Suppressor macrophage treated with lipopolysaccharide for 4 hours (primary cell): ENCODE results near the gene PCA3.

Source experiments
- DNase-seq: peaks from one replicate; pipeline ENCODE4 v3.0.0-alpha.2; 2020

Gene PCA3

GRCh38 chr9:76758476-76758875 is 5.8 kb upstream of the PCA3 start:
- DNase-seq, result no peak

DNA sequence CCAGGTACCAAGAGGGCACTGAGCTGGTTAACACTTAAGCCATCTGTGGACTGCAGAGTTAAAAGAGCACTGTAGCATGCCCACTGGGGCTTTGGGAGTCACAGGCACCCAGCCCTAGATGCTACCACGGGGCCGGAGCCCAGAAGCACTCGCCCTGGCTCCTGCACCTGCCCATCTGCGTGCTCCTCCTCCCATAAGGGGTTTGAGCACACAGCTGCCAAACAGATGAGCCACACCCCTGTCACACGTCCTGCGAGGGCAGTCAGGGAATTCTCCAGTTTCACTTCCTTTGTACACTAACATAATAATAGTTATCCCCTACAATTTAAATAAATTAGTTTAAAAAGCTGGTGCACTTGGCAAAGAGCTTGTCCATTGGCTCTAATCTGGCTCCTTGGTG is 4.5 kb upstream of the PCA3 start:
- DNase-seq, result peak; percentile 30

DNA sequence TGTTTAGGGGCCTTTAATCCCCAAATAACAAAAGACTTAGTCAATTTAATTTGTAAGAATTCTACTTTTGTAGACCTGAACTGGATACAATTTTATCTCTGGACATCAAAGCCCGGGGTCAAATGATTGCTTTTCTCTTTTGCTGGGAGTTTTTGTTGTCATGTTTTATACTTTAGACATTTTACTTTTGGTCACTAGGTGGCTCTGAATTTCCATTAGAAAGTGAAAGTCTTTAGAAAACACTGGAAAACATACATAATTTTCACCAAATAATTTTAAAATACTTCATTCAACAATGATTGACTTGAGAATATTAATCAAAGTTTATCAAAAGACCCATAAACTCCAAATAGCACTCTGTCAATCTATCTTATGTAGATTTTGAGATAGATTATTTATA is 2.8 kb upstream of the PCA3 start:
- DNase-seq, result peak; percentile 24

DNA sequence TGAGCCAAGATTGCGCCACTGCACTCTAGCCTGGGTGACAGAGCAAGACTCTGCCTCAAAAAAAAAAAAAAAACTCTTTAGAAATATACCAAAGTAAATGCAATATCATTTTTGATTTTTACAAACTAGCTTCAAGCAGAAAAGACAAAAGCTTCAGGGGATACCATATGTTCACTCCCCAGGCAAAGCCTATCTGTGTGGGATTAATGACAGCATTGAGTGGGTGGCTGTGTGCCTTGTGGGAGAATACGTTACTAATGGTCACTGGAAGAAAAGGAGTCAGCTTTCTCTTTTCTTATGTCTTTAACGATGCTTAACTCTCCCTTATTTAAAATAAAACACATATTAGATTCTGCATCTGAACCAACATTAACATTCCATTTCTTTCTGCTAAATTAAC is 1.9 kb downstream of the PCA3 start:
- DNase-seq, result no peak

GRCh38 chr9:76772686-76773445 is 8.6 kb downstream of the PCA3 start:
- DNase-seq, result no peak

- no peak for DNase-seq
These were observed 20.6 kb downstream of the PCA3 start for GRCh38 chr9:76784881-76785280.

DNA sequence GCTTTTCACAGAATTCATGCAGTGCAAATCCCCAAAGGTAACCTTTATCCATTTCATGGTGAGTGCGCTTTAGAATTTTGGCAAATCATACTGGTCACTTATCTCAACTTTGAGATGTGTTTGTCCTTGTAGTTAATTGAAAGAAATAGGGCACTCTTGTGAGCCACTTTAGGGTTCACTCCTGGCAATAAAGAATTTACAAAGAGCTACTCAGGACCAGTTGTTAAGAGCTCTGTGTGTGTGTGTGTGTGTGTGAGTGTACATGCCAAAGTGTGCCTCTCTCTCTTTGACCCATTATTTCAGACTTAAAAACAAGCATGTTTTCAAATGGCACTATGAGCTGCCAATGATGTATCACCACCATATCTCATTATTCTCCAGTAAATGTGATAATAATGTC is 21.3 kb downstream of the PCA3 start:
- no peak for DNase-seq

DNA sequence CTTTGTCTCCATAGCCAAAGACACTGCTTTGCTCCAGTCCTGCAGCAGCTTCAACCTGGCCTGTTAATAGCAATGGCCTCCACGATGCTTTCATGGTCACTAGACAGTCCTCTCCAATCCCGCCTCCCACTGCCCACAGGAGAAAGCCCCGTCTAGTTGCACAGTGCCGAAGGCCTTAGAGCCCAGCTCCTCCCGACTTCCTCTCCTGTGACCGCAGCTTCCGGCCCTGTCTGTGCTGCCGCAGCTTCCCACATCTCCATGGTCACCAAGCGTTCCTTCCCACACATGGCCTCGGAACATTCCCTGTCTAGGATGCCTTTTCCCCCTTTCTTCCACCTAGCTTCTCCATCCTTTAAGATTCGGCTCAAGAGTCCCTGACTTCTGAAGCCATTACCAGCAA is 23.4 kb downstream of the PCA3 start:
- no peak for DNase-seq

DNA sequence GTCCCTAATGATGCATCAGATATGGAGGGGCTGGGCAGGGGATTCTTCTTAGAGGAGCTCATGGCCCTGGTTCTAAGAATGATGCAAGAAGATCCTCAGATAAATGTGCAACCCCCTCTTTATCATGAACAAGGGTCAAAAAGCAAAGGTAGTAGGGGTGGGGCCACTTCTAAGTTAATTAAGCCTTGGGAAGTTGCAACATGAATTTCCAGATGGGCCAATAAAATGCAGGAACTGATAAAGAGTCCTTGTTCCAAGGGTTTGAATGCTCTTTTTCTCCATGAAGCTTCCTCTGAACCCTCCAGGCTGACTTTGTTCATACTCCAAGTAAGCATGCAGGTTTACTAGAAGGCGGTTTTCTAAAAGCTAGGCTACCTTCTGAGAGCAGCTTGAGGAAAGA is 25.6 kb downstream of the PCA3 start:
- no peak for DNase-seq

DNA sequence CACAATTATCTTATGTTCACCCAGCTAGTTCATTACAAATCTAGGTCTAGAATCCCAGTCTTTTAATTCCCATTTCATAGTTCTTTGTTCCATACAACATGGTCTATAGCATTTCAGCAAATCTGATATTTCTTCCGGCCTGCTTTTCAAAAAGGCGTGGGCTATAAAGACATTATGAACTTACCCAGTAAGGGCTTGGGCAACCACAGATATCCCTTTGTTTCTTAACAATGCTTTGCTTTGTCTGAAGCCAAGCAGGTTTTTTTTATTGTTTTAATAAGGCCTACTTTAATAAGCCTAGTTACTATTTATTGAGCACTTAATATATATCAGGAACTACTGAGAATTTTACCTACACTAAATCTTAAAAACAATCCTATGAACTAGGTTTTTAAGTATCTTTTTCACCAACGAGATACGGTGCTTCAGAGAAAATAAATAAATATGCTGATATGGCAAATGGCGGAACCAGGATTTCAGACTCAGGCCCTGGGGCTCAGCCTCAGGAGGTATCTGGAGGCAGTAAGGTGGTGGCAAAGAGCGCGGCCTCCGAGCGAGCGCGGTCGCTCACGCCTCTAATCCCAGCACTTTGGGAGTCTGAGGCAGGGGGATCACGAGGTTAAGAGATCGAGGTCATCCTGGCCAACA is 29.7 kb downstream of the PCA3 start:
- no peak for DNase-seq

- DNase-seq, result no peak
These were observed 32.1 kb downstream of the PCA3 start for GRCh38 chr9:76796296-76796695.

- no peak for DNase-seq
These were observed 34.3 kb downstream of the PCA3 start for GRCh38 chr9:76798527-76798926.

- no peak for DNase-seq
These were observed 35.2 kb downstream of the PCA3 start for GRCh38 chr9:76799473-76799872.

GRCh38 chr9:76800901-76801300 is 36.7 kb downstream of the PCA3 start:
- no peak for DNase-seq

GRCh38 chr9:76803083-76803482 is 38.8 kb downstream of the PCA3 start:
- no peak for DNase-seq

GRCh38 chr9:76803762-76804161 is 39.5 kb downstream of the PCA3 start:
- DNase-seq, result no peak

GRCh38 chr9:76808636-76809035 is 44.4 kb downstream of the PCA3 start:
- DNase-seq, result no peak

DNA sequence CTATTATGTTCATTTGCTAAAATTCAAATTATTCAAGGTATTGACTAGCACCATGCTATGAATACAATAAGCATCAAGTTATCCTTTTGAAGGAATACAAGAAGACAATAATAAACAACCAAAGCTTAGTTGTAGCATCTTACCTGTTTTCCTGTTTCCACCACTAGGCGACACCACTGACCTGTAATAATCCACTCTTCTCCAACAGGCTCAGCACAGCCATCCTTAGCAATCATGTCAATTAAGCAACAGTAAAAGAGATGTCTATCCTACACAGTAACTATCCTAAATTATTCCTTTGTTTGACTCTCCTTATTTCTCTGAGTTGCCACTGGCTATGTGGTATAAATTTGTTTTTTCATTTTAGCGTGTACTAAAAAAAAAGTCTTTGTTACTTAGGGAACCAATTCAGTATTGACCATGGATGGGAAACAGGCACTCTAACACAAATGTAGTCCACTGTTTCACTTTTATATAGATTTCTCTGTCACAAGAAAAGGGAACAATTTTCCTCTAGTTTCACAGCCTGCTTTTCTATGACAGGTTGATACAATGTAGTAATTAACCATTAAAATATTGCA is 46.2 kb downstream of the PCA3 start:
- peak; percentile 3 for DNase-seq

DNA sequence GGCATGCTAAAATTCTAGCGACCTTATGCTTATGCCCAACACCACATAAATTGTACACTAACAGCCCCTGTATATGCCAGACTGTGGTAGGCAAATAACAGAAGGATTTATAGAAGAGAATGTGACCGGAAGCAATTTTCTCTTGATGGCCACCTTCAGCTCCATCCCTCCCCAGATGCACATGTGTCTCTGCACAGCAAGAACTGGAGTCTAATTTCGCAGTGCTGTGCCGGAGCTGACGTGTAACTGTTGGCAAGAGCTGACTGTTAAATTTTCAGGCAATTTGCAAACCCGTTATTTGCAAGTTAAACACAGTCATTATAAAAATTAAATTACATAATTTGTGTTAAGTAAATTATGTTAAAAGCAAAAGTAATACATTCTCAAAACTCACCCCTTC is 48.4 kb downstream of the PCA3 start:
- DNase-seq, result no peak

GRCh38 chr9:76817489-76817888 is 53.3 kb downstream of the PCA3 start:
- no peak for DNase-seq

GRCh38 chr9:76818271-76818670 is 54.0 kb downstream of the PCA3 start:
- no peak for DNase-seq

DNA sequence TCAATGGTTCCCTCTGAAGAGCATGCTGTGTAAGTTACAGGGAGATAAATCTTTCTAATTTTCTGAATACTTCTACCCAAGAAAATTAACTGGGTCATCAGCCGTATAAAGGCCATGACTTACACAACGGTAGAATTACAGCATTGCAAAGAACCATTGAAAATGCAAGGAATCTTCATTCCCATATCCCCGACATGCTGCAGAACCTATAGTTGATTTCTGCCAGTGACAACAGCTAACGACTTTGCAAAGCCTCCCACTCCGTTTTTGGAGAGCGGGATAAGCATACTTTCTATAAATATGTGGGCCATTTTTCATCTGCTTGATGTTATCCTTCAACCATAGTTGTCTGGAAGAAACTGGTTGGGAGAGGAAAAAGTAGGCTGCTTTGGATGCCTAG is 56.2 kb downstream of the PCA3 start:
- no peak for DNase-seq

DNA sequence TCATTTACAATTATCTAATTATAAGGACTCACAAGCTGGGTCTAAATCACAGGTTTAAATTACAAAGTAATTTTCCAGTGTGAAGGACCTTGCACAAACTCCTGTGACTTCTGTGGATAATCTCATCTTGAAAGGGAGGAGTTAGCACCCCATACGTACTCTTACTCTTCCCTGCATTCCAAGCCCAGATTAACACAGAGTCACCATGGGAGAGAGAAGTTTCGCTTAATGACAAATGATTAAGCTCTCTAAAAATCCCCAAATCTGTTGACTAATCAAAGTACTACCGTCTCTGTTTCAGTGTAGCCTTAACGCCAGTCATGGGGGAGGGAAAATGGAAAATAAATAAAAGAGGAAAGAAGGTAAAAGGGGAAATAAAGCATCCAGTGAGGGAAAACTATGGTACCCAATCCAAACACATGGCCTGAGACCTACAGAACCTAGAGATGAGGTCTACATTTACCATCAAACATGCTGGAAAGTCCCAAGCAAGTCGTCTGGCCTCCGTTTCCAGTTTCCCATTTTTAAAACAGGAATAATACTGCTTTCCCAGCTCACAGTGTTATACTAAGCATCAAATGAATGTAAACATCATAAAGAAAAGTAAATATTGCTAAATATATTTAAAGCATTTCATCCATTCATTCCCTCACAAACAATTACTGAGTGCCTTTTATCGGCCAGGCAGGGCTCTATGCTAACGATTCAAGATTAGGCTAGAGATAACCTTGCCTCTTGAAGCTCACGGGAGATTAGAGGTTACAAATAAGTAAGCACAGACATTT is 63.2 kb downstream of the PCA3 start:
- no peak for DNase-seq

- DNase-seq, result no peak
These were observed 64.2 kb downstream of the PCA3 start for GRCh38 chr9:76828447-76828846.
